ENCODE data around the gene C1S.

GRCh38 chr12:7021956-7022355 lies 38.6 kb upstream of the C1S start:
- TF ChIP-seq EZH2 (IDR thresholded peaks at IDR 0.05; ENCODE audit: insufficient read depth, poor library complexity, severe bottlenecking) = no peak
- TF ChIP-seq EZH2phosphoT487 (IDR thresholded peaks at IDR 0.05; ENCODE audit: insufficient read depth, low read depth) = no peak
